Left ventricle myocardium superior (tissue), 1 donor: ENCODE measurements around the gene IFT122. TPM values are rescaled to one million over a fixed set of nuclear protein-coding genes. Genes with fewer than 3 reads are reported as not detected.
"Not testable (repeated sequence)": the region's sequence is repeated elsewhere in the genome, so short reads cannot be mapped to it uniquely, and the experiment has no call there.

Experiments used
- ATAC-seq: fragments of 200-7000 bp; cut with Tn5 transposase; one replicate; pipeline ENCODE4 v1.9.1; 2020; ENCODE audit warnings: mild to moderate bottlenecking, moderate library complexity
- DNase-seq: peaks from one replicate; pipeline ENCODE4 v3.0.0-alpha.2; 2020
- intact Hi-C: fragments of 100-400 bp; cut with micrococcal nuclease; formaldehyde crosslinking; loops from one replicate; pipeline ENCODE4 v1.11.0; 2022
- total RNA-seq: library from RNA; stranded (reverse); fragmentation: NEBNext Ultra II Directional; extraction: Animal tissue kit (Norgen Biotek cat#: 25700); gene quantifications from one replicate; pipeline ENCODE4 v1.2.1, GENCODE V29; 2021
- donor health status: DM: no; HTN: yes; CAD: no; lungs with severe emphysema.

The IFT122 gene
- total RNA-seq, 1 donor from 2014 or later, result 16.8 TPM

DNA sequence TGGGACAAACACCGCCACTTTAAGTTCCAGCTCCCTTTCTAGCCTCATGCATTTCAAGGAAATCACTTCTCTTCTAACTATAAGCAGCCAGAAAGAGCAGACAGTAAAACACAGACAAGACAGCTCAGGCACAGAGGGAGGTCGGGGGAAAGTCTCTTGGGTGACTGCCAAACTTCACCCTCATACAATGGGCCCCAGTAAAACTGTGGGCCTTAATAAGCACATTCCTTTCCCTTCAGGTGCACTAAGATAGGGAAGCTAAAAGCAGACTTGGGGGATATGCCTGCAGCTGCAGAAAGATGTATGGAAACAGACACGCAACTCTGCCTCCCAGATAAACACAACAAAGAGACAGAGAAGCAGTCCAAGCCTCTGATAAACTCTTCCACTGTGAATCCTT, 26.8 kb upstream of the IFT122 start:
- ATAC-seq, DNase-seq: not testable (repeated sequence)

DNA sequence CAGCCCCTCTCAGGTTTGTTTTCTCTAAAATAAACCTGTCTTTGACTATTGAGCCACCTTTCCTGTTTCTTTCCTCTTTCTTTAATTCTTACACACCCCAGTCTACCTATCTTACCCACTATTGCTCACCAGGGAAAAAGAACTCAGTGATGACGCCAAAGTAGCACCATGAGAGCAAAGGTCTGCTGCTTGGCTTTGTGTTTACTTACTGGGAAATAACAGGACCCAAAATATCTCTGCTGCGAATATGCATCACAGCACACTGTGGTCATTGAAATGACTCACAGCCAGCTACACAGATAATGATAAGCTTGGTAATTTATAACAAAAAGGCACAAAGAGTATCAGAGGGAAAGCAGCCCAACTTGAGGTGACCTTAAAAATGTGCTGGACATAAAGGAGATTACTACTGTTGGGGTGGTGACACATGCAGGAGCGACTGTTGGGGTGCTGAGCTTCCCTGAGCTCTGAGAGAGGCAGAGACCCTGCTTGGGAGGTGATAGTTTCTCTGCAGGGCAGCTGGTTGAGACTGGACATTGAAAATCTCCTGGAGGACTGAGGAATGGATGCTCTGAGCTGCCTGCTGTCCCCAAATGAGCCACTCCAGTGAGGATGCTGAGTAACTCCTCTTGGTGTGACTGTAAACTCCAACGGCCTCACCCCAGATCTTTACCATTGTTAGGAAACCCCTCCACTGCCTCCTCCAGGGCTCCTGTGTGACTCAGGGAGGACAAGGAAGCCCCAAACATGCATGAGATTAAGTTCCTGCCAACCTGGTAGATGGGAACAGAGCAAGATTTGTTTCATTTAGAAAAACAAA, 26.1 kb upstream of the IFT122 start:
- peak; percentile 54 for ATAC-seq
- DNase-seq, result no peak
- intact Hi-C loops, result no loop called here

More for the DNA sequence above, 26.8 kb upstream of the IFT122 start:
- intact Hi-C loops, result not testable (repeated sequence)

GRCh38 chr3:129415378-129415777, 24.6 kb upstream of the IFT122 start:
- ATAC-seq (no peak), DNase-seq (no peak)
- intact Hi-C loops, result no loop called here

DNA sequence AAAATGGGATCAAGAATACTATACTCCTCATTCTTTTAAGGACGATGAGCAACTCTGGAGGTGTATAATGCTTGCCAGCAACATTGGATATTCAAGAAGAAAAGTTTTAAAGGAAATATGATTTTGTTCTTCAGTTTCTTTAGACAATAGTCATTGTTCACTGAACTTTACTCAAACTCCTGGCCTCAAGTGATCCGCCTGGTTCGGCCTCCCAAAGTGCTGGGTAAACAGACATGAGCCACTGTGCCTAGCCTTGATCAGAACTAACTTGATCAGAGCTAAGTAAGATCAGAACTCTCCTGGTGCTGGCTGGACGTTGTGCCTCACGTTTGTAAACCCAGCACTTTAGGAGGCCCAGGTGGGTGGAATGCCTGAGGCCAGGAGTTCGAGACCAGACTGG, 24.2 kb upstream of the IFT122 start:
- ATAC-seq, result no peak
- intact Hi-C loops, result no loop called here
- DNase-seq, result no peak

DNA sequence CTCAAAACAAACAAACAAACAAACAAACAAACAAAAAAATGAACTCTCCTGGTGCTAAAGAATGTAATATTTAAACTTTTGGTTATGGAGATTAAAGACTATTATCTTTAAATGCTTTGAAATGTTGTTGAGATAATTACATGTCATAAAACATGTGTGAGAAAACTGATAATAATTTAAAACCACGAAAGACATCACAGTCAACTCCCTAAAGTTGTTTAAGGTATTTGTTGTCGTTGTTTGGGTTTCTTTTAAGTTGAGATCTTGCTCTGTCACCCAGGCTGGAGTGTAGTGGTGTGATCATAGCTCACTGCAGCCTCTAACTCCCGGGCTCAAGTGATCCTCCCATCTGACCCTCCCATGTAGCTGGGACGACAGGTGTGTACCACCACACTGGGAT, 23.6 kb upstream of the IFT122 start:
- DNase-seq, result no peak
- intact Hi-C loops, result no loop called here
- no peak for ATAC-seq

DNA sequence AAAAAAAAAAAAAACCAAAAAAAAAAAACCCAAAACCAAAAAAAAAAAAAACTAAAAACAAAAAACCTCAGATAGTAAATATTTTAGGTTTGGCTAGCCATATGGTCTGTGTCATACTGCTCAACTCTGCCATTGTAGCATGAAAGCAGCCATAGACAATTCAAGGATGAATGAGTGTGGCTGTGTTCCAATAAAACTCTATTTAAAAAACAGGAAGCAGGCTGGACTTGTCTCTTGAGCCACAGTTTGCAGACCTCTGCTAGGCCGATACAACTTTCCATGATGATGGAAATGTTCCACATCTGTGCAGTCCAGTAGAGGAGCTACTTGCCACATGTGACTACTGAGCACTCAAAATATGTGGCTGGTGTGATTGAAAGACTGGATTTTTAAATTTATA, 22.7 kb upstream of the IFT122 start:
- DNase-seq (no peak), ATAC-seq (peak; percentile 77)
- intact Hi-C loops, result no loop called here

- no peak for ATAC-seq
- intact Hi-C loops, result no loop called here
These were observed 21.7 kb upstream of the IFT122 start for GRCh38 chr3:129418041-129418973.

GRCh38 chr3:129419476-129419875, 20.5 kb upstream of the IFT122 start:
- DNase-seq (no peak), ATAC-seq (peak; percentile 30)
- intact Hi-C loops, result no loop called here

More at GRCh38 chr3:129418041-129418973, 21.7 kb upstream of the IFT122 start:
- DNase-seq, result no peak

- intact Hi-C loops, result no loop called here
- DNase-seq (no peak), ATAC-seq (no peak)
These were observed 18.7 kb upstream of the IFT122 start for GRCh38 chr3:129421236-129421883.

- ATAC-seq, result no peak
- no peak for DNase-seq
- intact Hi-C loops, result no loop called here
These were observed 17.9 kb upstream of the IFT122 start for GRCh38 chr3:129421988-129422745.

DNA sequence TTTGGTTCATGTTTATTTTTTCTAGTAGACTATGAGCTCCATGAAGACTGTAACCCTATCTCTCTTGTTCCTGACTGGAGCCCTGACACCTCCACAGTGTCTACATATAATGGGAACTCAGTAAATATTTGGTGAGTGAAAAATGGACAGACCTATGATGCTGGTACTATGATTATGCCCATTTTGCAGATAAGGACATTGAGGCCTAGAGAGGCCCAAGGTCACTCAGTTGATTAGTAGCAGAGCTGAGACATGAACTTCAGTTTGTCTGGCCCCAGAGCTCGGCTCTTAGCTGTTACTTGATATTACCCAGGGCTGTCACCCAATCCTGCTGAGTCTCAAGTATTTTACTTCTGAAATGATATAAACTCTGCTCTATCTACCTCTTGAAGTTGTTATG, 17.1 kb upstream of the IFT122 start:
- intact Hi-C loops, result no loop called here
- ATAC-seq, result no peak
- DNase-seq, result no peak

DNA sequence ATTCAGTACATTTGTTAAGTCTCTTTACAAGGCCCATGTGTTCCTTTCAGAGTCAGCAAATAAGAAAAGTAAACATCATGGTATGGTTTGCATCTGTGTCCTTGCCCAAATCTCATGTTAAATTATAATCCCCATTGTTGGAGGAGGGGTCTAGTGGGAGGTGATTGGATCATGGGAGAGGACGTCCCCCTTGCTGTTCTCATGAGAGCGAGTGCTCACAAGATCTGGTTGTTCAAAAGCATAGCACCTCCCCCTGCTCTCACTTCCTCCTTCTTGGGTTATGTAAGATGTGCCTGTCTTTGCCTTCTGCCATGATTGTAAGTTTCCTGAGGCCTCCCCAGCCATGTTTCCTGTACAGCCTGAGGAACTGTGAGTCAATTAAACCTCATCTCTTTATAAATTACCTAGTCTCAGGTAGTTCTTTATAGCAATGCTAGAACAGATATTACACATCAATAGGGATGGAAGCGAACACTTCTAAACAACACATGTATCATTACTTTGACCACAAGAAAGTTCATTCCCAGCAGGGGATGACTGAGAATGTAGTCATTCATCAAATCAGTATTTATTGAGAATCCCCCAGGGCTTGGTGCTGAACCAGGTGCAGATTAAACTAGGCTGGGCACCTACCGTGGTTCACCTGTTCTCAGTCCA, 15.7 kb upstream of the IFT122 start:
- DNase-seq, result no peak
- ATAC-seq, result no peak

DNA sequence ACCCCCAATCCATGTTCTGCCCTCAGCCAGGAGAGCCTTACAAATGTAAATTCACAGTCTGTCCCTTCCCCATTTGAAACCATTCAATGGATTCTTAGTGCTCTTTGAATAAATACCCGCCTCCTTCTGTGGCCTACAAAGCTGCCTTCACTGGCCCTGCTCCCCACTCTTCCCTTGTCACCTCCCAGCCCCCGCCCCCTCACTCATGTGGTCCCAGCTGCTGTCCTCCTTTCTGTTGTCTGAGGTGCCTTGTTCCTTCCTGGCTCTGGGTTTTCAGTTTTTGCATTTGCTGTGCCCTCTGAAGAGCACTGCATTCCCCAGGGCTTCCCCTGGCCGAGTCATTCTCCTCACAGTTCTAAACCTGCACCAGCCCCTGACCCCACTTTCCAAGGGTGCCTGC, 14.8 kb upstream of the IFT122 start:
- DNase-seq, result no peak
- intact Hi-C loops, result no loop called here

More for the DNA sequence above, 15.7 kb upstream of the IFT122 start:
- intact Hi-C loops, result no loop called here

DNA sequence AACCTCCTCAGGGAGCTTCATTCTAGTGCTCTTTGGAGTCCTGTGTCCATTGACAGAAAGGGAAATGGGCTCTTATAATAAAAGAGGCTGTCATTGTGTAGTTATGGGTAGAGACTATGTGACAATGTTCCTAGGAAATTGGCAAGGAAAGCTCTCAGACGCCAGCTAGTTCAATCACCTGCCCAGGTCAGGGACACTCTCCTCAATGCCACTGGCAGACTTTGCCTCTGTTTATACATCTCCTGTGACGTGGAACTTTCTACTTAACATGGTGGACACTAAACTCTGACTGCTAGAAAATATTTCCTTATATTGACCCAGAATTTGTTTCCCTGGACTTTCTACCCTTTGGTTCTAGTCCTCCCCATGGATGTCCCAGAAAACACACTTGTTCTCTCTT, 14.4 kb upstream of the IFT122 start:
- DNase-seq, result no peak
- ATAC-seq, result no peak
- intact Hi-C loops, result no loop called here

More for the DNA sequence above, 14.8 kb upstream of the IFT122 start:
- ATAC-seq, result no peak

- intact Hi-C loops, result no loop called here
- DNase-seq, result no peak
- ATAC-seq, result peak; percentile 13
These were observed 12.0 kb upstream of the IFT122 start for GRCh38 chr3:129428007-129428375.

DNA sequence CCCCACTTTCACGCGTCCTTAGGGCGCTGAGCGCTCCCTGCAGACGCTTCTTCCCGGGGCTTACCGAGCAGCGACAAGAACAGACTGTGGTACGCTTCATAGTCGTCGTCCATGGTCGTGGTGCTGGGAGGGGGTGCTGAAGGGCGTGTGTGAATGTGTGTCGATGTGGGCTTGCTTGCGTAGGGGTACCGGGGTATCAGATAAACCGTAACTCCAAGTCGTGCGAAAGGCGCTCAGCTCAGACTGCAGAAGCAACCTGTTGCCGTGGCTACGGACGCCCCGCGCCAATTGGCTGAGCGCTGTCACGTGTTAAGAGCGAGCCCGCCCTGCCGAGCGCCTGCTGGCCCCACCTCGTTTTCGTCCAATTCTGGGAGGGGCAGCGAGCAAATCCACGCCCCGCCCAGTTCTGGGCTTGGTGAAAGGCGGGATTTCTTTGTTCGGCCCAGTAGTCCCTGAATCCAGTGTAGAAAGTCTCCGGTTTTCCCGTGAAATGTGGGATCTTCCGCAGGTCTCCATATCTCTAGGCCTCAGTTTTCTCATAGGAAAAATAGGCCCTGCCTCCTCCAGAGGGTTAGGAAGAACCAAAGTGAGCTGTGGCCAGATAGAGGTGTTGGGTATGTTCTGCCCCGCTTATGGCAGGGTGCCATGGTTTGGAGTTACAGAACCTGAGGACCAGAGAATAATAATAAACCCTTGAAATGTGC, 11.5 kb upstream of the IFT122 start, which contains the start of gene EFCAB12:
Gene EFCAB12, minus strand, starts transcription at position 261 of the 704 bp plus-strand sequence. Its CDS starts 148 bp downstream, at position 113.
- ATAC-seq (peak; percentile 98), DNase-seq (peak; percentile 97)
- intact Hi-C loops, result no loop called here

DNA sequence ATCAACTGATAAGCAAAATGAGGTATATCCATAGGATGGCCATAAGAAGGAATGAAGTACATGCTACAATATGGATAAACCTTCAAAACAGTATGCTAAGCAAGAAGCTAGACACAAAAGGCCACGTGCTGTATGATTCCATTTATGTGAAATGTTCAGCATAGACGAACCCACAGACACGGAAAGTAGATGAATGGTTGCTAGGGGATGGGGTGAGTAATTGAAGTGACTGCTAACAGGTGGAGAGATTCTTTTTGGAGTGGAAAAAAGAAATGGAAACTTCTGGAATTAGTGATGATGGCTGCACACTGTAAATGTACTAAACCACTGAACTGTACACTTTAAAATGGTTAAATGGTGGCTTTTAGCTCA, 11.0 kb upstream of the IFT122 start:
- intact Hi-C loops, result no loop called here
- ATAC-seq (no peak), DNase-seq (no peak)

GRCh38 chr3:129429602-129430001, 10.4 kb upstream of the IFT122 start:
- intact Hi-C loops, result no loop called here

More at GRCh38 chr3:129429602-129430001, 10.4 kb upstream of the IFT122 start:
- ATAC-seq (no peak), DNase-seq (no peak)
